Mucosa of rectum (tissue), 2 donors: Measurements from ENCODE around the gene F7.

ENCODE experiments used
- H3K27ac ChIP-seq, 2 donors: one replicate each; pipeline ENCODE4 v1.7.0; 2013; ENCODE audit warnings: inconsistent platforms in 2 of 2, low read depth in 2 of 2, low read length in 2 of 2
- H3K27me3 ChIP-seq, 2 donors: one replicate each; pipeline ENCODE4 v1.7.0; 2013; ENCODE audit warnings: low read length in 2 of 2; ENCODE audit not compliant: control insufficient read depth in 2 of 2, insufficient read depth in 2 of 2
- H3K36me3 ChIP-seq, 2 donors: one replicate each; pipeline ENCODE4 v1.7.0; 2013; ENCODE audit warnings: low read length in 2 of 2; ENCODE audit not compliant: control insufficient read depth in 2 of 2, insufficient read depth in 2 of 2
- H3K4me1 ChIP-seq, 2 donors: one replicate each; pipeline ENCODE4 v1.7.0; 2013; ENCODE audit warnings: low read length in 2 of 2, mild to moderate bottlenecking in 1 of 2; ENCODE audit not compliant: control insufficient read depth in 2 of 2, insufficient read depth in 2 of 2
- H3K4me3 ChIP-seq, 2 donors: one replicate each; pipeline ENCODE4 v1.7.0; 2013; ENCODE audit warnings: low read length in 2 of 2
- H3K9ac ChIP-seq, 2 donors: one replicate each; pipeline ENCODE4 v1.7.0; 2013; ENCODE audit warnings: low read length in 2 of 2, low read depth in 1 of 2, mild to moderate bottlenecking in 1 of 2
- H3K9me3 ChIP-seq, 2 donors: one replicate each; pipeline ENCODE4 v1.7.0; 2013; ENCODE audit warnings: low read length in 2 of 2; ENCODE audit not compliant: control insufficient read depth in 2 of 2
- donor health status: healthy.
- donor health status: Normal muscosa, but diverticular disease.

Gene F7

DNA sequence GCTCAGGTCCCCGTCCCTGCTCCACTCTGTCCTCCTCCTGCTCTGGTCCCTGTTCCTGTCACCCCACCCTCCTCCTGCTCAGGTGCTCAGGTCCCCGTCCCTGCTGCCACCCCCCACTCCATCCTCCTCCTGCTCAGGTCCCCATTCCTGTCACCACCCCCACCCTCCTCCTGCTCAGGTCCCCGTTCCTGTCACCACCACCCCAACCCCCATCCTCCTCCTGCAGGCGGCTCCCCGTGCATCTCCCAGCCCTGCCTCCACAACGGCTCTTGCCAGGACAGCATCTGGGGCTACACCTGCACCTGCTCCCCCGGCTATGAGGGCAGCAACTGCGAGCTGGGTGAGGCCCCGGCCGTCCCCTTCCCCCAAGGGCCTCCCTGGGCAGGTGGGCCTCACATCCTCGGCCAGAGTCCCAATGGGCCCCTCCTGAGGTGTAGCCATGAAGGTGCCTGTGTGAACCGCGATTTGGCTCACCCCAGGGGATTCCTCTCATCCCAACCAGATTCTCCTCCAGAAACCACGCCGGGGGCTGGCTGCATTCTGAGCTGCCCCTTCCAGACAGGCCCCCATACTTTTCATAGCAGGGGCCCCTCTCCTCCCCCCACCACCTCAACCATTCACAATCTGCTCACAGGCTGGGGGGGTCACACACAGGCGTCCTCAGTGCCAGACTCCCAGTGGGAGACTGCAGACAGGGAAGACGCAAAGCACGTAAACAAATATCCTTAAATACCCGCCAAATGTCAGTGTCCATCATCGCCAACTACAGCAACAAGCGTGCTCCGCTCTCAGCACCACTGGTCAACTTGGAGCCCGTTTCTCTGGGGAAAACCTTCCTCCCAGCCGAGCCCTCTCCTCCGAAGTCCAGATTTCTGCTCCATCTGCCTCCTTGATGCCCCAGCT, 57.4 kb downstream of the F7 start:
- Histone ChIP-seq H3K36me3 (no peaks in the 10 kb centered on the region), H3K4me3 (no peak overlapping the region), H3K27ac (no peak overlapping the region), H3K27me3 (peaks cover 9 to 17% of the 10 kb centered on the region in 2 donors), H3K4me1 (peaks cover 5 to 12% of the 10 kb centered on the region in 2 donors), H3K9me3 (no peaks in the 10 kb centered on the region), H3K9ac (no peak overlapping the region)

DNA sequence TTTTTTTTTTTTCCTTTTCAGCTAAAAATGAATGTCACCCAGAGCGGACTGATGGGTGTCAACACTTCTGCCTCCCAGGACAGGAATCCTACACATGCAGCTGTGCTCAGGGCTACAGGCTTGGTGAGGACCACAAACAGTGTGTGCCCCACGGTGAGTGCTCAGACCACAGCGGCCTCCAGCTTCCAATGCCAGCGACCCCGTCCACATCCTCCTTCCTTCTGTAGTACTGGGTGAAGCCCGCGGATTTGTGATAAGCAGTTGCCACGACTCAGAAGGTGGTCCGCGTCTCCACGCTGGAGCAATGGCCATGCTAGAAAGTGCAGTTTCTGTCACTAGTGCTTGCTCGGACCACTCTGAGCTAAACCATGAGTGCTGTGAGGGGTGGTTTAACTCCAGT, 58.9 kb downstream of the F7 start:
- H3K27ac ChIP-seq = no peak overlapping the region
- H3K4me3 ChIP-seq = no peak overlapping the region
- H3K4me1 ChIP-seq = peaks cover 5 to 12% of the 10 kb centered on the region in 2 donors
- H3K9me3 ChIP-seq = no peaks in the 10 kb centered on the region
- no peak overlapping the region for H3K9ac ChIP-seq
- no peaks in the 10 kb centered on the region for H3K36me3 ChIP-seq
- peaks cover 9 to 17% of the 10 kb centered on the region in 2 donors for H3K27me3 ChIP-seq

DNA sequence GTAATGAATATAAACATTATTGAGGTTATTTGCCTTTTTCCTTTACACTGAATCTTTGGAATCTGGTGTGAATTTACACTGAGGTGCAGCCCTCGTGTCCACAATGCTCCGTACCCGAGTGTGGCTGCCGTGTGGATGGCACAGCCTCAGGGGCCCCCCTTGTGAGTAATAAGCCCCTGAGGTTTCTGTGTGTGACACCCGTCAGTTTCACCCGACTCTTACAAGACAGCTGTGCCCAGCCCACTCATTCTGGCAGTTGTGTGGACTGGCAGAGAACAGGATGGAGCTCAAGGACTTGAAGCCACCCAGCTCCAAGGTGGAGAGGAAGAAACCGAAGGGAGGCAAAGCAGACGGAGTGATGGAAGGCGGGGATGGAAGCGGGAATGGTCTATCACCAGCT, 60.7 kb downstream of the F7 start:
- Histone ChIP-seq H3K4me3 (no peak overlapping the region), H3K4me1 (peaks cover 8 to 21% of the 10 kb centered on the region in 2 donors), H3K36me3 (peaks cover 0 to under 1% of the 10 kb centered on the region in 2 donors), H3K9me3 (no peaks in the 10 kb centered on the region), H3K27ac (no peak overlapping the region), H3K9ac (no peak overlapping the region), H3K27me3 (peaks cover 6 to 12% of the 10 kb centered on the region in 2 donors)

DNA sequence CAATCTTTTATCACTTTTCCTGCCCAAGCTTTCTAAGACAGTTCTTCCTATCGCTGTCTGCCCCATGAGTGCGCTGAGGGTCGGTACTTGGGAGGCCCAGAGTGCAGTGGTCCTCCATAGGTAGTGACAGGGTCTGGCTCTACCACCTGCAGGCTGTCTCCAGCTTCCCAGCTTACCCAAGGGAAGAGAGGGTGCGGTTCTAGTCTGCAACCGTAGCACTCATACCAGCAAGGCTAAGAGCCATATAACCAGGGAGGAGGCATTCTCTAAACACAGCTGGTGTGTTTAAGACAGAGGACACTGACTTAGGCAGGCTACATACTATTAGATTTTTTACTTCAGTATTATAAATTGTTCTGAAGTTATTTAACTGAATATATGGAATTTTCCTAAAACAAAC, 61.1 kb downstream of the F7 start:
- Histone ChIP-seq H3K9ac (no peak overlapping the region), H3K4me1 (peaks cover 8 to 23% of the 10 kb centered on the region in 2 donors), H3K9me3 (no peaks in the 10 kb centered on the region), H3K4me3 (no peak overlapping the region), H3K27me3 (peaks cover 4 to 9% of the 10 kb centered on the region in 2 donors), H3K27ac (no peak overlapping the region), H3K36me3 (peaks cover 0 to 4% of the 10 kb centered on the region in 2 donors)

DNA sequence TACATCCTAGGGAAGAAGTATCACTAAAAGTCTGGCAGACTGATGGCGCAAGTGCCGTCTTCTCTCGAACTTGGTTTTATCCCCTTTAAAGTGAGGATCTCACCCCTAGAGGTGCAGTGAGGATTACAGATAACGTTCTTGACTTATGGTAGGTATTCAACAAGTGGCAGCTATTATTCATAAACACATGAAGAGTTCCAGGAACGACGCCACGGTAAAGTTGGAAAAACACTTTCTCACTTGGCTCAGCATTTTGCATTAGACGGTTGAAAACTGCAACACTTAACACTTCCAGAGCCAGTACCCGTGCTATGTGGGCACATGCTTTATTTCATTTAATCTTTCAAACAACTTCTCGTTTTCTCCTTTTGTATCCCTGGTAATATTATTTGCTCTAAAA, 61.6 kb downstream of the F7 start:
- Histone ChIP-seq H3K9me3 (no peaks in the 10 kb centered on the region), H3K27me3 (peaks cover 4 to 9% of the 10 kb centered on the region in 2 donors)

DNA sequence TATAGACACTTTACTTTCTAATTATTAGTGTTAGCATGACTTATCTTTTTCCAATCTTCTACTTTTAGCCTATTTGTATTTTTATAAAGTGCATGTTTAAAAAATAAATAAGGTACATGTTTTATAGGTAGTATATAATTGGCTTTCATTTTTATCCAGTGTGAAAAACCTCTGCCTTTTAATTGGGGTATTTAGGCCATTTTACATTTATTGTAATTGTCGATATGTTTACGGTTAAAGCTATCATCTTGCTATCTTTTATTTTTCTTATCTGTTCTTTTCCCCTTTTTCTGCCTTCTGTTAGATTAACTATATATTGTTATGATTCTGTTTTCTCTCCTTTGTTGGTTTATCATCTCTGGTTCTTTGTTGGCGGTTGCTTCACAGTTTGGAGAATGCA, 62.0 kb downstream of the F7 start:
- Histone ChIP-seq H3K36me3 (peaks cover 0 to 9% of the 10 kb centered on the region in 2 donors), H3K27ac (no peak overlapping the region)

More for the DNA sequence above, 61.6 kb downstream of the F7 start:
- Histone ChIP-seq H3K36me3 (peaks cover 0 to 6% of the 10 kb centered on the region in 2 donors), H3K4me1 (peaks cover 8 to 23% of the 10 kb centered on the region in 2 donors), H3K4me3 (no peak overlapping the region), H3K9ac (no peak overlapping the region), H3K27ac (no peak overlapping the region)

DNA sequence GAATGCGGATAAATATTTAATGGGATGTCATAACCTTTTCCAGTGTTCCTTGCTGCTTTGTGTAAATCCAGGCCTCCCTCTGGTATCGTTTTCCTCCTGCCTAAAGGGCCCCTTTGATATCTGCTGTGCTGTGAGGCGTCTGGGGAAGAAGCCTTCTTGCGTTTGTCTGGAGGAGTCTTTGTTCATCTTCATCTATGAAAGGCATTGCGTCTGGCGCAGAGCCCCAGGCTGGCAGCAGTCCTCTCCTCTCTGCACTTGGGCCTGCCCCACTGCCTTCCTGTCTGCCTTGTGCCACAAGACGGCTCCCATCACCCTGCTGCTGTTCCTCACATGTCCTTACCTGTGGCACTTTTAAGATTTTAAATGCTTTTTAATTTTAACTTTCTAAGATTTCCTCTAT, 62.6 kb downstream of the F7 start:
- Histone ChIP-seq H3K27ac (no peak overlapping the region), H3K9ac (no peak overlapping the region), H3K36me3 (peaks cover 0 to 9% of the 10 kb centered on the region in 2 donors), H3K27me3 (peaks cover 0 to 5% of the 10 kb centered on the region in 2 donors), H3K4me3 (no peak overlapping the region), H3K4me1 (peaks cover 8 to 23% of the 10 kb centered on the region in 2 donors), H3K9me3 (no peaks in the 10 kb centered on the region)

More for the DNA sequence above, 62.0 kb downstream of the F7 start:
- no peak overlapping the region for H3K4me3 ChIP-seq
- H3K9ac ChIP-seq = no peak overlapping the region
- H3K9me3 ChIP-seq = no peaks in the 10 kb centered on the region
- H3K27me3 ChIP-seq = peaks cover 4 to 9% of the 10 kb centered on the region in 2 donors
- peaks cover 8 to 23% of the 10 kb centered on the region in 2 donors for H3K4me1 ChIP-seq

DNA sequence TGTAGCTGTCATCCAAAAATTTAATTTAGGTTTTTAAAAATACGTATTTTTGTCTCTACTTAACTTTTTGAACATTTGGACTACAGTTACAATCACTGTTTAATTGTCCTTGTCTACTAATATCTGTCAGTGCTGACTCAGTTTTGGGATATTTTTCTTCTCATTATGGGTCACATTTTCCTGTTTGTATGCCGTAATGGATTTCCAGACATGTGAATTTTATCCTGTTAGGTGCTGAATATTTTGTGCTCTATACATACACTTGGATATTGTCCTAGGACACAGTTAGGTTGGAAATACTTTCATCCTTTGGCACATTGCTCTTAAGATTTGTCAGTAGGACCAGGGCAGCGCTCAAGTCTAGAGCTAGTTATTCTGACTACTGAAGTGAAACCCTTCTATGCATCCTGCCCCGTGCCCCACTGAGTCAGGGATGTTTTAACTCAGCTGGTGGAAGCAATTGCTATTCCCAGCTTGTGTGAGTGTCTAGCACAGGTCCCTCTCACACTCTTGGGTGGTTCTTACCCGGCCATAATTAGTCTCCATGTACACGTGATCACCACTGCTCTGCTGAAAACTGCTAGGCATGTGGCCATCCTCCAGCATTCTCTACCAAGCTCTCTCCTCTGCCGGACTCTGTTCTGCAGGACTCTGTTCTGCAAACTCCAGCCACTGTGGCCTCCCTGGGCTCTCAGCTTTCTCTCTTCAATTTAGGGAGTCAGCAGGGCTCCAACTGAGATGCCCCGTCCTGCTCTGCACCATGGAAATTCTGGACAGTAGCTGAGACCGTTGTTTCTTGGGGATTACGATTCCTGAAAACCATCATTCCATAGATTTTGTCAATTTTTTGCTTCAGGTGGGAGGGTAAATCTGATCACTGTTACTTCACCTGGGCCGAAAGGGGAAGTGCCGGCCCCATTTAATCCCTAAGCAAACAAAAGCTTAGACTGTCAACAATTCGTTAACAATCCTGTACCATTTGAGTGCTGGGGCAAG, 64.0 kb downstream of the F7 start:
- no peak overlapping the region for H3K4me3 ChIP-seq
- no peaks in the 10 kb centered on the region for H3K27me3 ChIP-seq
- H3K36me3 ChIP-seq = peaks cover 0 to 13% of the 10 kb centered on the region in 2 donors
- no peak overlapping the region for H3K9ac ChIP-seq
- H3K4me1 ChIP-seq = peaks cover 8 to 23% of the 10 kb centered on the region in 2 donors
- H3K9me3 ChIP-seq = no peaks in the 10 kb centered on the region
- H3K27ac ChIP-seq = no peak overlapping the region
